Muscle of leg (tissue), 11 donors: ENCODE measurements around the gene MLPH. TPM values are rescaled to one million over a fixed set of nuclear protein-coding genes. Genes with fewer than 3 reads are reported as not detected.

Source experiments
- DNase-seq: peaks from one replicate; pipeline ENCODE4 v3.0.0; 2013
- H3K27ac ChIP-seq: one replicate; pipeline ENCODE4 v1.5.1; 2013; ENCODE audit warnings: mild to moderate bottlenecking, low read length, control low read depth
- H3K27me3 ChIP-seq: one replicate; pipeline ENCODE4 v1.6.1; 2013; ENCODE audit warnings: low read length; ENCODE audit not compliant: control insufficient read depth, insufficient read depth
- H3K36me3 ChIP-seq: one replicate; pipeline ENCODE4 v1.6.1; 2013; ENCODE audit warnings: low read length; ENCODE audit not compliant: control insufficient read depth, insufficient read depth
- H3K4me1 ChIP-seq: one replicate; pipeline ENCODE4 v1.6.1; 2013; ENCODE audit warnings: low read length; ENCODE audit not compliant: control insufficient read depth, insufficient read depth
- H3K4me3 ChIP-seq: one replicate; pipeline ENCODE4 v1.5.1; 2013; ENCODE audit warnings: low read length, control low read depth
- H3K9me3 ChIP-seq: replicated peaks from 2 replicates; pipeline ENCODE4 v1.6.1; 2013; ENCODE audit warnings: low read depth, low read length; ENCODE audit not compliant: control insufficient read depth
- WGBS: methylation state at CpG from one replicate; pipeline ENCODE4 v1.1.5; 2013; ENCODE audit warnings: missing lambda C conversion rate; ENCODE audit not compliant: insufficient coverage; 5-methylcytosine and 5-hydroxymethylcytosine counted together
- polyA plus RNA-seq, 8 donors: library from polyadenylated mRNA; unstranded; fragments of 120-200 nt; gene quantifications; one replicate each; pipeline versions ENCODE4 v1.2.1 to v1.2.3, GENCODE V29; 2013; ENCODE audit warnings: inconsistent platforms in 1 of 8, low replicate concordance in 1 of 8; ENCODE audit not compliant: insufficient read length in 8 of 8, insufficient read depth in 1 of 8
- total RNA-seq: library from RNA; stranded (reverse); fragments of 120-200 nt; gene quantifications from one replicate; pipeline ENCODE4 v1.2.4, GENCODE V29; 2013

MLPH gene
- total and polyA plus RNA-seq, 9 donors: 0.22 to 4.5 (median 0.96) TPM

- H3K4me1 ChIP-seq: peaks cover 35% of the 10 kb centered on the region
- 86% methylated on average over 12 of the region's 14 CpGs for WGBS
- H3K27me3 ChIP-seq: no peaks in the 10 kb centered on the region
- no peak overlapping the region for H3K4me3 ChIP-seq
- no peaks in the 10 kb centered on the region for H3K36me3 ChIP-seq
- DNase-seq: no peak
- no peaks in the 10 kb centered on the region for H3K9me3 ChIP-seq
- no peak overlapping the region for H3K27ac ChIP-seq
Observed at GRCh38 chr2:237601453-237602116, 114.5 kb downstream of the MLPH start.

GRCh38 chr2:237602409-237602808, 115.4 kb downstream of the MLPH start:
- H3K27ac ChIP-seq: no peak overlapping the region
- no peak overlapping the region for H3K4me3 ChIP-seq
- DNase-seq: no peak
- H3K9me3 ChIP-seq: no peaks in the 10 kb centered on the region
- peaks cover 36% of the 10 kb centered on the region for H3K4me1 ChIP-seq
- no peaks in the 10 kb centered on the region for H3K36me3 ChIP-seq
- WGBS: no CpG with 5 or more reads among the region's 7 CpGs
- no peaks in the 10 kb centered on the region for H3K27me3 ChIP-seq

- H3K4me3 ChIP-seq: no peak overlapping the region
- H3K9me3 ChIP-seq: no peaks in the 10 kb centered on the region
- H3K27me3 ChIP-seq: no peaks in the 10 kb centered on the region
- H3K27ac ChIP-seq: peak overlapping the region; percentile 70
- 24% methylated on average over 7 of the region's 13 CpGs for WGBS
- peaks cover 36% of the 10 kb centered on the region for H3K4me1 ChIP-seq
- no peaks in the 10 kb centered on the region for H3K36me3 ChIP-seq
- DNase-seq: no peak
Observed at GRCh38 chr2:237603049-237603717, 116.1 kb downstream of the MLPH start.

DNA sequence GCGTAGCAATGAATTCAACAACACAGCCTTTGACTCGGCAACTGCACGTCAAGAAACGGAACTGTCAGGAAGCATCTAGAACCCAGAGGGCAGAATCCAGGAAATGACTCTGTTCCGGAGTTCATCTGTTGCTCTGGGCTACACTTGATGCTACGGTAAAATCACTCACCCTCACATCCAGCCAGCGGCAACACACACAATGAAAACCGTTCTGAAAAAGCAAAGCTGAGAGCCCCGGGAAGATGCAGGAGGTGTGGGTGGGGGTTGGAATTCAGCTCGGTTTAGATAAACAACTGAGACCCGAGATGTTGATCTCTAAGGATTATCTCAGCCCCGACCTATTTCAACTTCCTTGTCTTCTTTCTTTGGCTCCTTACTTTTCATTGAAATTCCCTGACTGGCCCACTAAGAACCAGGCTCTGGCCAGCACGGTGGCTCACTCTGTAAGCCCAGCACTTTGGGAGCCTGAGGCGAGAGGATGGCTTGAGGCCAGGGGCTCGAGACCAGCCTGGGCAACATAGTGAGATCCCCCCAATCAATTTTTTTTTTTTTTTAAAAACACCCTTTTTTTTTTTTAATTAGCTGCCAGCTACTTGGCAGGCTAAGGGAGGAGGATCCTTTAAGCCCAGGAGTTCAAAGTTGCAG, 116.8 kb downstream of the MLPH start:
- Histone ChIP-seq H3K9me3 (no peaks in the 10 kb centered on the region), H3K27ac (peak overlapping the region; percentile 70), H3K4me3 (no peak overlapping the region), H3K27me3 (no peaks in the 10 kb centered on the region), H3K36me3 (no peaks in the 10 kb centered on the region), H3K4me1 (peaks cover 36% of the 10 kb centered on the region)
- peak; percentile 87 for DNase-seq
- WGBS: 29% methylated on average over 5 of the region's 15 CpGs

- WGBS: no CpG with 5 or more reads among the region's 11 CpGs
- Histone ChIP-seq H3K27me3 (no peaks in the 10 kb centered on the region), H3K27ac (peak overlapping the region; percentile 70), H3K4me1 (peaks cover 36% of the 10 kb centered on the region), H3K4me3 (no peak overlapping the region), H3K36me3 (no peaks in the 10 kb centered on the region), H3K9me3 (no peaks in the 10 kb centered on the region)
- DNase-seq: no peak
Observed at GRCh38 chr2:237604391-237604790, 117.3 kb downstream of the MLPH start.

Other genes with a start within 250 kb of the MLPH start
- gene COL6A3, start 73.1 kb upstream of the MLPH start, total RNA-seq: 370 TPM
- 100 to 1,000 TPM; 203 to 490 (median 319) TPM for gene COL6A3, start 73.1 kb upstream of the MLPH start, polyA plus RNA-seq
- not detected for gene PRLH, start 79.3 kb downstream of the MLPH start, total RNA-seq
- not detected for gene PRLH, start 79.3 kb downstream of the MLPH start, polyA plus RNA-seq
- gene RAB17, start 103.5 kb downstream of the MLPH start, total RNA-seq: 0.93 TPM
- gene RAB17, start 103.5 kb downstream of the MLPH start, polyA plus RNA-seq: 1 to 10 TPM in 7 of 8 donors, under 1 TPM in 1; 0.89 to 9.4 (median 1.8) TPM
- gene LRRFIP1, start 140.3 kb downstream of the MLPH start, total RNA-seq: 95.1 TPM
- gene LRRFIP1, start 140.3 kb downstream of the MLPH start, polyA plus RNA-seq: 100 to 1,000 TPM; 102 to 182 (median 116) TPM